ENCODE results near the gene MEF2C.
"Not testable (repeated sequence)": the region's sequence is repeated elsewhere in the genome, so short reads cannot be mapped to it uniquely, and the experiment has no call there.

The MEF2C gene

DNA sequence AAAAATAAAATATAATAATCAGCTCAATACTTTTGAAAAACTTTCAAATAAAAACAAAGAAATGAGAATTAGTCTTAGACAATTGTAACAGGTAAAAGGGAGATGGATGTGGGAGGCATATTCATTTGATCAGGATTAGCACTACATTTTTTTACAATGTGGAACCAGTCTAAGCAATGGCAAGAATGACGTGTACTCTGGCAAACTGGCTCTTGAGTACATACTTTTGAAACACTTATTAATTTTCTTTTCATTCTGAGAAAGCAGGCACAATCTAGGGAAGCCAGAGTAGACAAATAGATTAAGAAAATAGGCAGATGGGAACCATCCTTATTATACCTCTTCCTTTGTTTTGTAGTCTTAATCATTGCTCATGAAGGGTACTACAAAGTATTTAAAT lies 79.7 kb downstream of the MEF2C start:
- DNase-seq (ENCODE audit: low read depth, low spot score) = no peak

DNA sequence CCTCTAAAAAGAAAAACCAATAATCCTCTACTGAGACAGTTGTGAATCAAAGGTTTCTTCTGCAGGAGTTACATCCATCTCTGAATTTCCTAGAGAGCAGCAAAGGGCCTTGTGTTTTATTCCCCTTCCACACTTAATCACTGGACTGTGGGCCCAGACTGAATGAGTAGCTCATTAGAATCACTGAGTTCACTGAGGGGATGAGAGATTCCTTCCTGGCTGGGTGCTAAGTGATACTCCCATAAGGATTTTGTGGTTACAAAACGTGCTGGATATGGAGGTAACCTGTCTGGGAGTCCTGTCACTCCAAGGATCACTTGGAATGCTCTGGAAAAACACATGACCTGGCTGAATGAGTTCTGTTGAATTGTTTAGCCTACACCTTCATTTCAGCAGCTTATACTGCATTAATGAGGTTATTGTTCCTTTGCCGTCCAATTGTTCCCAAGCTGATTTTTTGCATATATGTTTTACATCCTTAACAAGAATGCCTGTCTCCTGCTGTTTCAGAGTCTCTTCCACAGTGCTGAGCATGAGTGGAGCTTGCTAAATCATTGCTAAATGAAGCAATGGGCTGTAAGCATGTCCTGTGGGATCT lies 82.9 kb downstream of the MEF2C start:
- no peak for DNase-seq (ENCODE audit: low read depth, low spot score)

- DNase-seq (ENCODE audit: low read depth, low spot score) = not testable (repeated sequence)
Observed at GRCh38 chr5:88798933-88799332, 84.1 kb downstream of the MEF2C start.

GRCh38 chr5:88793797-88794196 lies 89.2 kb downstream of the MEF2C start:
- not testable (repeated sequence) for DNase-seq (ENCODE audit: low read depth, low spot score)

- no peak for DNase-seq (ENCODE audit: low read depth, low spot score)
Observed at GRCh38 chr5:88792144-88792840, 90.7 kb downstream of the MEF2C start.

- no peak for DNase-seq (ENCODE audit: low read depth, low spot score)
Observed at GRCh38 chr5:88787856-88788255, 95.1 kb downstream of the MEF2C start.

- DNase-seq (ENCODE audit: low read depth, low spot score) = no peak
Observed at GRCh38 chr5:88786789-88787188, 96.2 kb downstream of the MEF2C start.

DNA sequence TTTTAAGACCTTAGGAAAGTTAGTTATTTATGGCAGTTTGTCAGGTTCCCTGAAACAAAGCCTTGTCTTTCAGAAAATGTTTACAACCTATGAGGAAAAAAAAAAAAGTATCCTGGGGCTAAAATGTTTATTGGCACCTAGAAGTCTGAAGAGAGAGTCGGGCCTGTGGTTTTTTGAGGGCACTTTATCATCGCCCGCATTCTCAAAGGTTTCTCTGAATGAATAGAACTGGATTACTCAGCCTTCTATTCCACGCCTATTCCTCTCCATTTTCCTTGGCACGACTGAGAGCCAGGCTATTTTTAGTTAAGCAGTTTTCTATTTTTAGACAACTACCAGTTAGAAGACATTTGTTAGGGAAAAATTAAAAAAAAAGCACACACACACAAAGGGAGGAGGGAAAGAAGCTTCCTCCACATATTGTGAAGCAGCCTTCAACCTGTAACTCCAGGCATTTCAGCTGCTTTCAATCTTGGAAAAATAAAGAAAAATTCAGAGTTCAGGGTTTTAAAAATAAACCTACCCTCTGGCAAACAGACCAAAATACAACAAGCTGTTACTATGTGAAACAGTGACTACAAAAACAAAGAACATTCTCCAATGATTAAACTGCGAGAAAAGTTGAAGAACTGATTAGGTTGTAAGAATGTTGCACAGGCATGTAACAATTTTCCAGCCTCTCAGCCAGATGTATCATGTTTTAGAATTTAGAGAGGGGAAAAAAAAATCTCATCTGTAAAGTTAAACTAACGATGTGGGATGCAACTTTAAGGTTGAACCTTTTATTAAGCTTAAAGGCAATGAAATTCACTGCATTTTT lies 97.0 kb downstream of the MEF2C start:
- peak; percentile 65 for DNase-seq (ENCODE audit: low read depth, low spot score)

DNA sequence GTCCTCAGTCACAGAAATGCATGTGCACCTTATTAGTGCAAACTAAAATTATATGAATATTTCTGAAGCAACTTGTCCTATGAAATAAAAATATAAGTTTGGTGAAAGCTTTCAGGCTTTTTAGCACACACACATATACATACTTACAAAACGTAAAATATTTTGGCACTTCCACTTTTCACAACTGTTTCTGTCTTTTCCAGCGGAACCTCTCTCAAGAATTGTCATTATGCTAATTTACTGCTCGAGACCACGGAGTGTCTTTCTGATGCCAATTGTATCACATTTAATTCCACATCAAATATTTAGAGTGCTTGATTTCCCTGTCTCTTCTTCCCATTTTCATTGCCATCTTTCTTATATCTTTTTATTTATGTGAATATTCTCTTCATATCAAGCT lies 100.4 kb downstream of the MEF2C start:
- DNase-seq (ENCODE audit: low read depth, low spot score) = no peak

GRCh38 chr5:88780736-88781135 lies 102.2 kb downstream of the MEF2C start:
- DNase-seq (ENCODE audit: low read depth, low spot score) = no peak

- no peak for DNase-seq (ENCODE audit: low read depth, low spot score)
Observed at GRCh38 chr5:88778736-88779135, 104.2 kb downstream of the MEF2C start.

DNA sequence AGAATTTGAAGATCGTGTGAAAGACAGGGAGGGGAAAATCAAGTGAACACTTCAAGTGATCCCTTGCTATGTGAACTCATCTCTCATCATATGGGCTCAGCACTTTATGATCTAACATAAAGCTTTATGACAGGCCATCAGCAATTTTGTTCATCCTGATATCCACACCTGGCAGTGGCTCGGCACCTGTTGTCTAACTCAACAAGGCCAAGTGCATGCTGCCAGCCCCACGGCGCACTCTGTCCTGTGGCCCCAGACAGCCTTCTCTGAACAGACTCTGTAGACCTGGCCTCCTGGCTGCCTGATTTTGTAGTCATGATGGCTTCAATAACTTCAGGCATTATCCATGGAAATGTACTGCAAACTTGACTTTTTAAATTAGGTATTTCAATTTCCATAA lies 106.3 kb downstream of the MEF2C start:
- DNase-seq (ENCODE audit: low read depth, low spot score) = no peak

DNA sequence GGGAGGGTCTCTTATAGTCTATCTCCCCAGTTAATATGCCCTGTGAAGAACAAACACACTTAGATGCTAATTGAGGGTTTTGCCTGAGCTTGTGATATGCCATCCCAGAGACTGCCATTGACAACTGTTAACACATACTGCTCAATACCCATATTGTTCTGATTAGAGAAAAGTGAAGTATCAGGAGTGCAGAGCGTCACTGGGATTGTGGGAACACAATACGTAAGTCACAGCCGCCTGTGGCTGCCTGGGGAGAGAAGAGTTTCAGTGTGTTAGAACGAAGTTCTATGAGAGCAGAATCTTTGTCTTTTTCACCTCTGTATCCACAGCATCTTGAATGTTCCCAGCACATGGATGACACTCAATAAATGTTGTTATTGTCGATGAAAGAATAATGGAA lies 110.2 kb downstream of the MEF2C start:
- DNase-seq (ENCODE audit: low read depth, low spot score) = no peak

DNA sequence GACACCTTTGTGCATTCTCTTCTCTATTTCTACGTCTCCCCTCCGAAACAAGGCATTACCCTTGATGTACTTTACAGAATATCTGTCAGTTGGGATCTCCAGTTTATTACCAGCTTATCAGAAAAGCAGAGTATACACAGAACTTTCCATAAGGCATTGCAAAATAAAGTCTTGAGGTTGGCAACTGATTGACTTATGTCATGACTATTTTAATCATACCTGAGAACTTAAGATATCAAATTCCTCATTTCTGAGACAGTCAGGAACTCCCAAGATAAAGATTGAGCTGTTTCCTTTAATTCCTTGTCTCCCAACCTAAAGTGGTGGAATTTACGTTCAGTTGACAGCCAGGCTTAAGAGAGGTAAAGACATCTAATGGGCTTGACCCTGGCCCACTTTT lies 110.9 kb downstream of the MEF2C start:
- no peak for DNase-seq (ENCODE audit: low read depth, low spot score)

DNA sequence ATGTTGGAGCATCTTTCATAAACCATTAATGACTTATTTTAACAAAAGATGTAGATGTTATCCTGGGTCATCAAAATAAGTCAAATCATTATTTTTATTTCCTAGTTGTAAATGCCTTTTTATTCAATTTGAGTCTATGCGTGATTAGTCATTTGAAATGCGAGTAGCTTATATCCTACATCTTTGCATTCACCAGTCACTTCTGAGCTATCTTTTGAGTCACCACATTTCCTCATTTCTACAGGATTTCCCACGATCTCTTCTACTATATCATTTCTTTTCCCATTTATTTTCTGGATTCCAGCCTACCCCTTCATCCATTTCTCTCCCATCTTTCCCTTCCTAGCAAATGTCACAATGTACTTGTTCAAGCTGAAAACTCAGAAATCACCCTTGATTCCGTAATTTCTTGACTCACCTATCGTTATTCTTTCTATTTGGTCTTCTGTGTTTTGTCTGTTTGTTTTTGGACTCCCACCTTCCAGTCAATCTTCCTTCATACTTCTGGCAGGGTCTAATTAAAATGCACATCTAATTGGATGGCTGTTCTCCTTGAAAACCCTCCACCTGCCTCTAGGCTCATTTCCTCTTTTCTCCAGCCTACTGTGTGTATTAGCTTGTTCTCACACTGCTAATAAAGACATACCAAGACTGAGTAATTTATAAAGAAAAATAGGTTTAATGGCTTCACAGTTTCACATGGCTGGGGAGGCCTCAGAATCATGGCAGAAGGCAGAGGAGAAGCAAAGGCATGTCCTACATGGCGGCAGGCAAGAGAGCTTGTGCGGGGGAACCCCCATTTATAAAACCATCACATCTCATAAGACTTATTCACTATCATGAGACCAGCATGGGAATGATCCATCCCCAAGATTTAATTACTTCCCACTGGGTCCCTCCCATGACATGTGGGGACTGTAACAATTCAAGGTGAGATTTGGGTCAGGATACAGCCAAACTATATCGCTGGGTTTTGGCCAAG lies 112.4 kb downstream of the MEF2C start:
- DNase-seq (ENCODE audit: low read depth, low spot score) = no peak

DNA sequence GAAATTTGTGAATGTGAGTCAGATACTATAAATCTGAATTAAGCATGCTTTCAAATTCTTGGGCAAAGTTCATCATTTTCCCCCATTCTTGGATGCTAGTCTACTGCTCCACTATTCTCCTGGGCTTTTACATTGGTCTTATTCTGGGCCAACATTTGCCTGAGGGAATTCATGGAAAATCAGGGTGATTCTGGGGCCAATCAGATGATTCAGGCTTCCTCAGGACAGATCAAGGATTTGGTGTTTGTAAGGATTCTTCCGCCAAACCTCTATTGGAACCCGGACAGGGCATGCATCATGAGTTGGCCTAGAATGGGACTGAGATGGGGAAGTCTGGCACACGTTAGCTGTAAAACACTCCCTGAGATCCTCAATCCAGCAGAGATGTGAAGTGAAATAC lies 113.8 kb downstream of the MEF2C start:
- DNase-seq (ENCODE audit: low read depth, low spot score) = no peak

DNA sequence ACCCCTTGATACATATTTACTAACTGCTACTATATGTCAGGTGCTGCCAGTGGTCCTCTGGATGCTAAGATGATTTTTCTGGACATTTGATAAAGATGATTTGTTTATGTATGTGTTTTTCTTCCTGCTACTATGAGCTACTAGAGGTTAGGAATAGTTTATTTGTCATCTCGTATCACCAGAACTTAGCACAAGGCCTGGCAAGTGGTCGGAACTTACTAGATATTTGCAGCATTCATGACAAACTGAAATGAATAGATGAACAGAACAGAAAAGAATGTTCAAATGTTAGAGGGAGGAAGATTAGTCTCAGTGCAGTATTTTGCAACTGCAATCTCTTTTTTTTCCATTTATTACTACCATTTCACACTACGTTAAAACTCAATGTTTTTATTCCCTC lies 114.6 kb downstream of the MEF2C start:
- no peak for DNase-seq (ENCODE audit: low read depth, low spot score)

GRCh38 chr5:88765798-88766197 lies 117.2 kb downstream of the MEF2C start:
- no peak for DNase-seq (ENCODE audit: low read depth, low spot score)

DNA sequence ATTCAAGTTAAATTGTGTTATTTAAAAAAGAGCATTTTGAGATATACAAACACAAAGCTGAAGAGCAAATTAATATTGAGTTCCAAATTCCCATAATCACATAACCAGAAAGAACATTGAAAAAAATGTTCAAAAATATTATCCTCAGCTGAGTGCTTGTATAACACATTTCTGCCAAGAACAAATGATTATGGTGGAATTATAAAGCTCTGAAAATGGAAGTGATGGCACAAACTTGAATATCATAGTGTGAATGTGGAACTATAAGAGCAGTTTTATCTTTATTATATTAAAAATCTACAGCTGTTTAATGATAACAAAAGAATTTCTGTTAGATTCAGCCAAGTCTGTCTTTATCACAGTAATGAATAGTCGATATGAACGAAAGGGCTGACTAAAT lies 117.8 kb downstream of the MEF2C start:
- DNase-seq (ENCODE audit: low read depth, low spot score) = no peak

DNA sequence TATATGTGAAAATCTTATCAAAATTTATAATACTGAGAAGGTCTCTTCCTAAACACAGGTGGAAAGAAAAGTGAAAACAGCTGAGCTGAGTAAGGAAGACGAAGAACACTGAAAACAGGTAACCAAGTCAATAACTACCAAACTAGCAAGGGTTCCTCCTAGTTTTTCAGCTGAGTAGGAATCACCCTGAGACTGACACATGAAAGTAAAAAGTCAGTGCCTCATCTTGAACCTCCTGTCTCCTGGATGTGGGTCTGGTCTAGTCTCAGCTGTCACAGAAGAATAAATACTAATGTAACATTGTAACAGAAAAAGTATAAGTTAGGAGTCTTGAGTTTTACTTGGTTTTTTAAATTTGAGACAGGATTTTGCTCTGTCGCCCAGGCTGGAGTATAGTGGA lies 121.0 kb downstream of the MEF2C start:
- no peak for DNase-seq (ENCODE audit: low read depth, low spot score)

GRCh38 chr5:88761269-88761850 lies 121.6 kb downstream of the MEF2C start:
- DNase-seq (ENCODE audit: low read depth, low spot score) = no peak

Measured in smooth muscle cell of the brain vasculature (primary cell).